ENCODE measurements around the gene PRIM1.
"Not testable (repeated sequence)": the region's sequence is repeated elsewhere in the genome, so short reads cannot be mapped to it uniquely, and the experiment has no call there.

The PRIM1 gene

DNA sequence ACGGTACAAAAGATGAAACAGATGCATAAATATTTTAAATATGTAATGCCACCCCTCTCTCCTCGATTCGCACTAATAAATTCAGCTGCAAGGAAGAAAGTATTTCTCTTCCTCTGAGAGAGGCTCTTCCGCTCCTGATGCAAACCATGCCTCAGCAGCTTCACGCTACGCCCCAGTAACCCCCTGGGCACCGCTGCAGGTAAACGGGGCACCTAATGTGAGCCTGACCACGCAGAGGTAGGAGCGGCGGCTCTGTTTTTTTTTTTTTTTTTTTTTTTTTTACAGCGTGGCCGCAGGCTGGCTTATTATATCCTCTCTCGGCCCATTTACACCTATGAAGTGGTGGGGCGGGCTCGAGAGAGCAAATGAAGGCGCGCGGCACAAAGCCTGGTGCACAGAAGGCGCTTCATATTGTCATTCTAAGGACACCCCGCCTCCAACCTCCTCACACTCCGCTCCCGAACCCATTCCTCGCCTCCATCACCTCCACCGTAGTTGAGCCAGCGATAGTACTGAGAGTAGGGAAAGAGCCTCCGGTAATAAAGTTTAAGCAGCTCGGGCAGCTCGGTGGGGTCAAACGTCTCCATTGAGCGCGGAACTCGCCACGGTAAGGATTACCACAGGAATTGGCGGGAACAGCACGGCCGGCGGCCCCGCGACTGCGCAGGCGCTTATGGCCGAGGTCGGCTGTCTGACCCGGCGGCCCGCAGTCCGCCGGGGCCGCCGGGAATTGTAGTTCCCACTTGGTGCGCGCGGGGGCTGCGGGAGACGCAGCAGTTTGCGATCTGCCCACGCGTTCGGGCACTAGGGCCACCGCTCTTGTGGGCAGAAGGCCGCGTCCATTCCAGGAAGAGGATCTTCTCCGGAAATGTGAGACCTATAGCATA is at the start of gene PRIM1:
PRIM1 (minus strand) TSS at position 612 of the 887 bp plus-strand sequence; CDS start at position 587, 25 bp downstream.
- peak; percentile 50 to 62 for DNase-seq (ENCODE audit: low read depth in 2 of 2, low spot score in 1 of 2)

DNA sequence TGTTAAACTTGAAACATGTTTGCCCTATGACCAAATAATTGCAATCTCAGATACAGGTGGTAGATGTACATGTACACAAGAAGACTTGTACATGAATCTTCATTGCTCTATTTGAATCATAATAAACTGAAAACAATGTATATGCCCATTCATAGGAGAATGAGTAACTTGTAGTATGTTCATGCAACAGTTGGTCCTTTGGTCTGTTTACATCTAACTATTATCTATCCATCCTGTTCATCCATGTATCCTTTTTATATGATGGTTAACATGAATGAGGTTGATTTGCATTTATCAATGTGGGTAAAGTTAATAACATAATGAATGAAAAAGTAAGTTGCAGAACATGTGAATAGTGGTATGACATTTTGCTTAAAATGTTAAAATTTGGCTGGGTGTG is 48.1 kb upstream of the PRIM1 start:
- DNase-seq (ENCODE audit: low read depth in 2 of 2, low spot score in 1 of 2) = no peak

DNA sequence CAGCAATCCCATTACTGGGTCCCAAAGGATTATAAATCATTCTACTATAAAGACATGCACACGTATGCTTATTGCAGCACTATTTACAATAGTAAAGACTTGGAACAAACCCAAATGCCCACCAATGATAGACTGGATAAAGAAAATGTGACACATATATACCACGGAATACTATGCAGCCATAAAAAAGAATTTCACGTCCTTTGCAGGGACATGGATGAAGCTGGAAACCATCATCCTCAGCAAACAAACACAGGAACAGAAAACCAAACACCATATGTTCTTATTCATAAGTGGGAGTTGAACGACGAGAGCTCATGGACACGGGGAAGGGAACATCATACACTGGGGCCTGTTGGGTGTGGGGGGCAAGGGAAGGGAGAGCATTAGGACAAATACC is 47.2 kb upstream of the PRIM1 start:
- not testable (repeated sequence) for DNase-seq (ENCODE audit: low read depth in 2 of 2, low spot score in 1 of 2)

DNA sequence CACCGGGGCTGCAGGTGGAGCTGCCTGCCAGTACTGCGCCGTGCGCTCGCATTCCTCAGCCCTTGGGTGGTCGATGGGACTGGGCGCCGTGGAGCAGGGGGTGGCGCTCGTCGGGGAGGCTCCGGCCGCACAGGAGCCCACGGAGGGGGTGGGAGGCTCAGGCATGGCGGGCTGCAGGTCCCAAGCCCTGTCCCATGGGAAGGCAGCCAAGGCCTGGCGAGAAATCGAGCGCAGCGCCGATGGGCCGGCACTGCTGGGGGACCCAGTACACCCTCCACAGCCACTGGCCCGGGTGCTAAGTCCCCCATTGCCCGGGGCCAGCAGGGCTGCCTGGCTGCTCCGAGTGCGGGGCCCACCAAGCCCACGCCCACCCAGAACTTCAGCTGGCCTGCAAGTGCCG is 43.7 kb upstream of the PRIM1 start:
- DNase-seq (ENCODE audit: low read depth in 2 of 2, low spot score in 1 of 2) = not testable (repeated sequence)

DNA sequence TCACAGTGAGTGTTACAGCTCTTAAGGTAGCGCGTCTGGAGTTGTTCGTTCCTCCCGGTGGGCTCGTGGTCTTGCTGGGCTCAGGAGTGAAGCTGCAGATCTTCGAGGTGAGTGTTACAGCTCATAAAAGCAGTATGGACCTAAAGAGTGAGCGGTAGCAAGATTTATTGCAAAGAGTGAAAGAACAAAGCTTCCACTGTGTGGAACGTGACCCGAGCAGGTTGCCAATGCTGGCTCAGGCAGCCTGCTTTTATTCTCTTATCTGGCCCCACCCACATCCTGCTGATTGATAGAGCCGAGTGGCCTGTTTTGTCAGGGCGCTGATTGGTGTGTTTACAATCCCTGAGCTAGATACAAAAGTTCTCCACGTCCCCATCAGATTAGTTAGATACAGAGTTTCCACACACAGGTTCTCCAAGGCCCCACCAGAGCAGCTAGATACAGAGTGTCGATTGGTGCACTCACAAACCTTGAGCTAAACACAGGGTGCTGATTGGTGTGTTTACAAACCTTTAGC is 43.0 kb upstream of the PRIM1 start:
- not testable (repeated sequence) for DNase-seq (ENCODE audit: low read depth in 2 of 2, low spot score in 1 of 2)

DNA sequence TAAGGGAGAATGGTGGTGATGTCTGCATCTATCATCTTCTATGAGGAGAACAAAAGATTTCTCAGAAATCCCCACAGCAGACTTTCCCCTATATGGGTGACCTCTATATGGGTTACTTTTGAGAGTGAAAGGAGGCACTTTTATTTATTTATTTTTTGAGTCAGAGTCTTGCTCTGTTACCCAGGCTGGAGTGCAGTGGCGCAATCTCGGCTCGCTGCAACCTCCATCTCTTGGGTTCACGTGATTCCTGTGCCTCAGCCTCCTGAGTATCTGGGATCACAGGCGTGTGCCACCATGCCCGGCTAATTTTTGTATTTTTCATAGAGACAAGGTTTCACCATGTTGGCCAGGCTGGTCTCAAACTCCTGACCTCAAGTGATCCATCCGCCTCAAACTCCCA is 41.0 kb upstream of the PRIM1 start:
- not testable (repeated sequence) for DNase-seq (ENCODE audit: low read depth in 2 of 2, low spot score in 1 of 2)

DNA sequence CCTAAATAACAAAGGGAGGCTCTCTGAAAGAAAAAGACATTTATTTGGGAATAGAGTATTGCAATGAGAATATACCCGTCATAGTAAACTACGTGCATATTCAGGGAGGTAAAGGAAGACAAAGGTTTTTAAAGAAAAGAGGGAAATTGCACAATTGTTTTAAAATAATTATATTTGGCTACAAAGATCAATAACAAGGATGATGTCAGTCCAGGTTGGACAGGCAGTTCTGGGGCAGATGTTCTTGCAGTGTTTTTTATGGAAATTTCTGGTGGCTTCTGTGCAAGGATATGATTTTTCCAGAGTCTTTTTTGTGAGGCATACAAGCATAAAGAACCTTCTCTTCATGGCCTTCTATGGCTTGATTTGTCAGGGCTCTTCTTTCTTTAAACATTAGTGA is 40.6 kb upstream of the PRIM1 start:
- DNase-seq (ENCODE audit: low read depth in 2 of 2, low spot score in 1 of 2) = no peak

DNA sequence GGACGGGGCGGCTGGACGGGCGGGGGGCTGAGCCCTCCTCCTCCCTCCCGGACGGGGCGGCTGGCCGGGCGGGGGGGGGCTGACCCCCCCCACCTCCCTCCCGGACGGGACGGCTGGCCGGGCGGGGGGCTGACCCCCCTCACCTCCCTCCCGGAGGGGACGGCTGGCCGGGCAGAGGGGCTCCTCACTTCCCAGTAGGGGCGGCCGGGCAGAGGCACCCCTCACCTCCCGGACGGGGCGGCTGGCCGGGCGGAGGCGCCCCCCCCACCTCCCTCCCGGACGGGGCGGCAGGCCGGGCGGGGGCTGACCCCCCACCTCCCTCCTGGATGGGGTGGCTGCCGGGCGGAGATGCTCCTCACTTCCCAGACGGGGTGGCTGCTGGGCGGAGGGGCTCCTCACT is 37.3 kb upstream of the PRIM1 start:
- not testable (repeated sequence) for DNase-seq (ENCODE audit: low read depth in 2 of 2, low spot score in 1 of 2)

DNA sequence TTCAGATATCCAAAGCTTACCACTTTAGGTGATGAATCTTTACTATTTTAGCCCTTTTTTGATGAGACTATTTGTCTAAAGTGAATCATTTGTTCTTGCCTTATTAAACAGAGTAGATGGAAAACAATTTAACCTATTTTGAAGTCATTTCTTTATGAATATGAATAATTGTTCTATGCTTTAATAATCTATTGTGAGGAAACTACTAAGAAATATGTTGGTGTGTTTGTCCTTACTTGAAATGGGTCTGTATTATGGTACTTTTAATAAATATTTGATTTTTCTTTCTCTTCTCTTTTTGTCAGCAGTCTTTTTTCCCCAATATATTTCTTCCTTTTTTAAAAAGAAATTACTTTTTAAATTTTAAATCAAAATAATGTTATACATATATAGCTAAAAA is 35.4 kb upstream of the PRIM1 start:
- no peak for DNase-seq (ENCODE audit: low read depth in 2 of 2, low spot score in 1 of 2)

DNA sequence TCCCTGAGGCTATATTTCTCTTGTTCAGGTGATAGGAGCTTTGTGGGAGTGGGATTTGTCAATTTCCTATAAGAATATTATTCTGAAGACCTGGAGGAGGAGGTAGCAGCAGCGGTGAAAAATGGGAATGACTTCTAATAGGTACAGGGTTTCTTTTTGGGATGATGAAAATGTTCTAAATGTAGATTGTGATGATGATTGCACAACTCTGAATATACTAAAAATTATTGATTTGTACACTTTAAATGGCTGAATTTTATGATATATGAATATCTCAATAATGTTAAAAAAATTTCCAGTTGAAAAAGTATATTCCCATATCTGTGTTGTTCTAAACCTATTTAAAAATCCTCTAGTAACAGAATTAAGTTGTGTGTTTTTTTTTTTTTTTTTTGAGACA is 33.8 kb upstream of the PRIM1 start:
- DNase-seq (ENCODE audit: low read depth in 2 of 2, low spot score in 1 of 2) = no peak

DNA sequence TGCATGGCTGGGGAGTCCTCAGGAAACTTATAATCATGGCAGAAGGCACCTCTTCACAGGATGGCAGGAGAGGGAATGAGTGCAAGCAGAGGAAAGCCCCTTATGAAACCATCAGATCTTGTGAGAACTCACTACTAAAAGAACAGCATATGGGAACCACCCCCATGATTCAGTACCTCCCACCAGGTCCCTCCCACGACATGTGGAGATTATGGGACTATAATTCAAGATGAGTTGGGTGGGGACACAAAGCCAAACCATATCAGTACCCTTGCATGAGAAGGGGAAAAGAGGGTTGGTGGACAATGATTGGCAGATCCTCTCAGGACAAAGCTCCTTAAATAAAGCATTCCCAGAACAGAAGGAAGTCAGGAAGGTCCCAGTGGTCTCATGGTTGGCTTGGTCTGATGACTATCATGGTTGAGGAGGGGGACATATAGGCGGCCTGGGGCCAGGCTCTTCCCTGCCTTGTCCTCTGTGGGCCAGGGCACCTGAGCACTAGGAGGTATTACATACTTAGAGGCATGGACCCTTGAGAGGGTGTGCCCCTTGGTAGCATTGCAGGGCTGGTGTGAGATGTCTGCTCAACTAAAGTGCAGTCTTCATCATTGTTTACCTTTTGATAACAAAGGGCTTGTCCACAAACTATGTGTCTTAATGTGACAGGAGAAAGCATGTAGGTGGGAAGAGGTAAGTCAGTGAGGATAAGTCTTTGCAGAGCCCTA is 33.2 kb upstream of the PRIM1 start:
- DNase-seq (ENCODE audit: low read depth in 2 of 2, low spot score in 1 of 2) = no peak

DNA sequence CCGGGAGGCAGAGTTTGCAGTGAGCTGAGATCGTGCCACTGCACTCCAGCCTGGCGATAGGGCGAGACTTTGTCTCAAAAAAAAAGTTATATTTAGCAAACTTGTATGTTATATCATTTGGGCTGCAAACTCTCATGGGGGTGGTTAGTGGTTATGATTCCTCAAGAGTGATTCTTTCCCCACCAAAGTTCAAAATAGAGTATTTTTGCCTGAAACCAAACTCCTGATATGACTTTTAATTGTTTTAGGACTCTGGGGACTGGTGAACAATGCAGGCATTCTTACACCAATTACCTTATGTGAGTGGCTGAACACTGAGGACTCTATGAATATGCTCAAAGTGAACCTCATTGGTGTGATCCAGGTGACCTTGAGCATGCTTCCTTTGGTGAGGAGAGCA is 29.6 kb upstream of the PRIM1 start:
- DNase-seq (ENCODE audit: low read depth in 2 of 2, low spot score in 1 of 2) = no peak

DNA sequence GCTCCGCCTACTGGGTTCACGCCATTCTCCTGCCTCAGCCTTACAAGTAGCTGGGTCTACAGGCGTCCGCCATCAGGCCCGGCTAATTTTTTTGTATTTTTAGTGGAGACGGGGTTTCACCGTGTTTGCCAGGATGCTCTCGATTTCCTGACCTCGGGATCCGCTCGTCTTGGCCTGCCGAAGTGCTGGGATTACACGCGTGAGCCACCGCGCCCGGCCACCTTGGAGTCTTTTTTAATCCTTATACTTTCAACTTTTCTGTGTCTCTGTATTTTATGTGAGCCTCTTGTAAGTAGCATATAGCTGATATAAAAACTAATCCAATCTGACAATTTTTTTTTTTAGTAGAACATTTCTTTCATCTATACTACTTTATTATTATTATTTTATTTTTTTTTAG is 26.6 kb upstream of the PRIM1 start:
- DNase-seq (ENCODE audit: low read depth in 2 of 2, low spot score in 1 of 2) = no peak

DNA sequence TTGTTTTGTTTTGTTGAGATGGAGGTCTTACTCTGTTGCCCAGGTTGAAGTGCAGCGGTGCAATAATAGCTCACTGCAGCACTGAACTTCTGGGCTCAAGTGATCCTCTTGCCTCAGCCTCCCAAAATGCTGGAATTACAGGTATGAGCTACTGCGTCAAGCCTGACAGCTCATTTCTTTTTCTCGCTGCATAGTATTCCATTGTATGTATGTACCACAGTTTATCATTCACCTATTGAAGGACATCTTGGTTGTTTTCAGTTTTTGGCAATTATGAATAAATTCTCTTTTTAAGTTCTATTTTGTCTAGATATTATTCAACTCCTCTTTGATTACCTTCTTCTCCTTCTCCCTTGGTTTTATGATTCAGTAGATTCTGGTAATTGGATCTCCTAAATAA is 24.5 kb upstream of the PRIM1 start:
- DNase-seq (ENCODE audit: low read depth in 2 of 2, low spot score in 1 of 2) = no peak

DNA sequence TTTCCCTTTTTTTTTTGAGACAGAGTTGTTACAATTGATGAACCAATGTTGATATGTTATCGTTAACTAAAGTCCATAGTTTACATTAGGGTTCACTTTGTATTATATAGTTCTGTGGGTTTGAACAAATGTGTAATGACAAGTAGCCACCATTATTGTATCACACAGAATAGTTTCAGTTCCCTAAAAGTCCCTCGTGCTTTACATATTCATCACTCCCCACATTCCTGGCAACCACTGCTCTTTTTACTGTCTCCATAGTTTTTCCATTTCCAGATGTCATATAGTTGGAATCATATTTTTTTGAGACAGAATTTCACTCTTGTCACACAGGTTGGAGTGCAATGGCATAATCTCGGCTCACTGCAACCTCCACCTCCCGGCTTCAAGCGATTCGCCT is 23.5 kb upstream of the PRIM1 start:
- DNase-seq (ENCODE audit: low read depth in 2 of 2, low spot score in 1 of 2) = no peak

DNA sequence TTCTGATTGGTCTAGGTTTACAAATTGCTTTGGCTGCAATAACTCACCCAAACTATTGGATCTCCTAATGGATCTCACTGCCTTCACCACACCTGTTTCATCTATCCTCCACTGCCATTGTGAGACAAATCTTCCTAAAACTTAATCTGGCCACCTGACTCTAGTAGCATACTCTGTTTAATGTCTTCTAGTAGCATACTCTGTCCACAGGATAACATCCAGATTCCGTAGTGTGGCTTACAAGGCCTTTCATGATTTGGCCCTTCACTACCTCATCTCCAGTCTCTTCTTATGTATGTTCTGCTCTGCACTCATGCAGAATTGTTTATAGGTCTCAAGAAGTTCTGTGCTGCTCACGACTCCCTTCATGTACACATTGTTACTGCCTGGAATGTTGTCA is 21.0 kb upstream of the PRIM1 start:
- DNase-seq (ENCODE audit: low read depth in 2 of 2, low spot score in 1 of 2) = no peak

DNA sequence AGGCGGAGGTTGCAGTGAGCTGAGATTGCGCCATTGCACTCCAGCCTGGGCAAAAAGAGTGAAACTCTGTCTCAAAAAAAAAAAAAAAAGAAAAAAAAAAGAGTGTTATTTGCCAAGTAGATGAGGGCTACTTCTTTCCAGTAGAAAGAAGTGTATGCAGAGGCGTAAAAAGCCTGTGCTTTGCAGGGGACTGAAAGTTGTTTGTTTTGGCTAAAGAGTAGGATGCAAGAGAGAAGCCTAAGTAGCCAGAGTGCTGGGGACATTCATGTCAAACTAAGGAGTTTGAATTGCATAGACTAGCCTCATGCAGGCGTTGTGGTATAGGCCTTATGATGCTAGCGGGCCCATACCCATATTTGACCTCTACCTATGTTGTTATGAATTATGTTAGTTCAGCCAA is 20.5 kb upstream of the PRIM1 start:
- DNase-seq (ENCODE audit: low read depth in 2 of 2, low spot score in 1 of 2) = no peak

DNA sequence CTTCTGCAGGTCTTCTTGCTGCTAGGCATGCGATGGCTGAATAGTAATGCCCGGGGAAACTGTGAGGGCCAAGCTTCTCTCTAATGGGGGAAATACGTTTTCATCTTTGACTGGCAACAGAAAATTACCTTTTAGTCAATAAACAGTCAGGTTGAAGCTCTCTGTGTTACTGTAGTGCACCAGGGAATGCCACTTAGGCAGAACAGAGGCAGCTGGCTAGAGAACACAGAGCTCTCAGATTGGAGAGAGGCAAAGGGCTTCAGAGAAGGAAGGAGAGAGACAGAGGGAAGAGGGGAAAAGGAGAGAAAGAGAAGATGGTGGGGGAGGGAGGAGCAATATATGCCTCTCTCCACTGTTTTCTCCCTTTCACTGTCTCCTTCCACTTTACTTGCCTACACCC is 17.7 kb upstream of the PRIM1 start:
- DNase-seq (ENCODE audit: low read depth in 2 of 2, low spot score in 1 of 2) = no peak

DNA sequence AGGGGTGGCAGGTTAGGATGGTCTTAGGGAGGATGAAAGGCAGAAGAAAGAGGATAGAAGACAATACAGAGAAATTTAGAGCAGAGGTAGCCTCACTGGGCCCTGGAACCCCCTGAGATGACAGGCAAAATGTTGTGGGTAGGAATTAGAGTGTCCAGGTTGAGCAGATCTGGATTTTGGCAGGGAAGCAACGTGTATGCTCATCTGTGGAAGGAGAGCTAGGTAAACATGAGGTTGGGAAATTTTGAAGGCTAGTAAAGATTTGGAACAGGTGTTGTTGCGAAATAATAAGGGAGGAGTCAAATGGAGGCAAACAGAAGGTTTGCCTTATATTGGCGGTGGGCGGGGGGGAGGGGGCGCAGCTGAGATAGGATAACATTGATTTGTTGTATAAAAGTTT is 16.3 kb upstream of the PRIM1 start:
- DNase-seq (ENCODE audit: low read depth in 2 of 2, low spot score in 1 of 2) = no peak

DNA sequence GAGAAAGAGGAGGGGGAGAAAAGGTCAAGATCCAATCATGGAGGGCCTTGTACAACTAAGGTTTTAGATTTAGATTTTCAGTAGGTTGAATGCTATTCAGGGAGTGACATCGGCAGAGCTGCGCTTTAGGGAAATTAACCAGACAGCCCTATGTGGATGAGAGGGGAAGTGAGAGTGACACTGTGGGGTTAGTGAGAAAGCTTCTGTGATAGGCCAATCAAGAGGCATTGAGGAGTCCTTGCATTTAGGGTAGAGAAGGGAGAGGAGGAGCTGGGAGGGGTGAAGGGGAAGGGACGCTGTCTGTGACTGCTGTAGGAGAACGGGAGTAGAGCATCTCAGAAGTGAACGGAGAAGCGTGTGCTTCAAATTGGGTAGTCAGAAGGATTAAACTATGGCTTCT is 14.4 kb upstream of the PRIM1 start:
- no peak for DNase-seq (ENCODE audit: low read depth in 2 of 2, low spot score in 1 of 2)

DNA sequence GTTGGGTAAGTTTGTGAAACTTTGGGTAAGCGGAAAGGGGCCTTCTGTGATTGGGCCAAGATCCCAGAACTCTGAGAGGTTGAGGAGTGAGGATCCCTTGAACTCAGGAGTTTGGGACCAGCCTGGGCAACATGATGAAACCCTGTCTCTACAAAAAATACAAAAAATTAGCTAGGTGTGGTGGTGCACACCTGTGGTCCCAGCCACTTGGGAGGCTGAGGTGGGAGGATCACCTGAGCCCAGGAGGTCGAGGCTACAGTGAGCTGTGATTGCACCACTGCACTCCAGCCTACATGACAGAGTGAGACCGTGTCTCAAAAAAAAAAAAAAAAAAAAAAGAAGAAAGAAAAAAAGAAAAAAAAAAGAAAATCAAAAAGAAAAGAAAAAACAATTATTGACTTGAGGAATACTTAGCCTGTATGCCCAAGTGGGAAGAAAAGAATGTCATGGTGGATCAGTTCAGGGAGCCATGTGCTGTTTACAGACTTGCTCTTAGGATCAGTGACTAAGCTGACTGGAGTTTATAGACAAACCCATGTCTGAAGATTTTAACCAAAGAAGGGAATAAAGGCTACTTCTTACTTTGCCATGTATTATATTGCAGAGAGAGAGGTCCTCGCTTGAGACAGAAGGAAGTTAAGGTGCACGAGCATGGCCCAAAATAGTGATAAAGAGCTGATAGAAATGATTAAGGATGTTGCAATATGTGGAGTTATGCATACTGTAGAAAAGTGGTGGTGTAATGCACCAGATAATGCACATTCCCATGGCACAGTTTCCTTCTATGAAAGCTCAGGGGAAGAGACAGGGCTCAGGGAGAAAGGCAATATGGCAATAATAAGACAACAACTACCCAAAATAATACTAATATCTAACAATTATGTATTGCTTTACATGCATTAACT is 11.9 kb upstream of the PRIM1 start:
- DNase-seq (ENCODE audit: low read depth in 2 of 2, low spot score in 1 of 2) = no peak
